SK-N-SH treated with all-trans-retinoic acid at 6 μM for 48 hours (cell line): ENCODE data around the gene IKZF1.

ENCODE experiments used
- ATAC-seq: fragments of 200-7000 bp; cut with Tn5 transposase; 3 replicates; pipeline ENCODE4 v1.9.1; 2020; ENCODE audit warnings: mild to moderate bottlenecking, moderate library complexity
- BACH2 ChIP-seq: fragments of 250-450 bp; sonication (Bioruptor Pico); IDR thresholded peaks from 2 replicates; pipeline ENCODE4 v1.9.0; 2021; ENCODE audit warnings: mild to moderate bottlenecking, borderline replicate concordance
- CSDC2 ChIP-seq: fragments of 250-450 bp; sonication (Bioruptor Pico); IDR thresholded peaks from 2 replicates; pipeline ENCODE4 v1.5.0; 2020; ENCODE audit warnings: mild to moderate bottlenecking, moderate library complexity
- ESRRG ChIP-seq: fragments of 250-450 bp; sonication (Bioruptor Pico); IDR thresholded peaks from 2 replicates; pipeline ENCODE4 v1.6.1; 2021; ENCODE audit warnings: mild to moderate bottlenecking
- GLIS3 ChIP-seq: fragments of 250-450 bp; sonication (Bioruptor Pico); IDR thresholded peaks from 2 replicates; pipeline ENCODE4 v1.5.0; 2020; ENCODE audit warnings: mild to moderate bottlenecking, moderate library complexity
- ISL1 ChIP-seq: fragments of 250-450 bp; sonication (Bioruptor Pico); IDR thresholded peaks from 2 replicates; pipeline ENCODE4 v2.1.2; 2022; ENCODE audit warnings: mild to moderate bottlenecking, moderate library complexity
- OSR1 ChIP-seq: fragments of 250-450 bp; sonication (Bioruptor Pico); IDR thresholded peaks from 2 replicates; pipeline ENCODE4 v1.8.0; 2022; ENCODE audit warnings: moderate library complexity, mild to moderate bottlenecking, inconsistent platforms
- PPARA ChIP-seq: fragments of 250-450 bp; sonication (Bioruptor Pico); IDR thresholded peaks from 2 replicates; pipeline ENCODE4 v1.5.0; 2020; ENCODE audit warnings: mild to moderate bottlenecking, borderline replicate concordance
- RARB ChIP-seq: fragments of 250-450 bp; sonication (Bioruptor Pico); IDR thresholded peaks from 2 replicates; pipeline ENCODE4 v1.8.0; 2021; ENCODE audit warnings: mild to moderate bottlenecking, moderate library complexity
- SNAI2 ChIP-seq: fragments of 250-450 bp; sonication (Bioruptor Pico); IDR thresholded peaks from 2 replicates; pipeline ENCODE4 v1.5.0; 2020; ENCODE audit warnings: mild to moderate bottlenecking, moderate library complexity
- TCF4 ChIP-seq: fragments of 250-450 bp; sonication (Bioruptor Pico); IDR thresholded peaks from 2 replicates; pipeline ENCODE4 v1.8.0; 2021; ENCODE audit warnings: mild to moderate bottlenecking, moderate library complexity, borderline replicate concordance
- TOX ChIP-seq: fragments of 250-450 bp; sonication (Bioruptor Pico); IDR thresholded peaks from 2 replicates; pipeline ENCODE4 v1.8.0; 2021; ENCODE audit warnings: mild to moderate bottlenecking, moderate library complexity, borderline replicate concordance
- ZC3H10 ChIP-seq: fragments of 250-450 bp; sonication (Bioruptor Pico); IDR thresholded peaks from 2 replicates; pipeline ENCODE4 v1.5.1; 2021; ENCODE audit warnings: mild to moderate bottlenecking, moderate library complexity
- ZFP3 ChIP-seq: fragments of 250-450 bp; sonication (Bioruptor Pico); IDR thresholded peaks from 2 replicates; pipeline ENCODE4 v1.5.0; 2020; ENCODE audit warnings: mild to moderate bottlenecking, moderate library complexity
- ZFP30 ChIP-seq: fragments of 450-650 bp; formaldehyde crosslinking; IDR thresholded peaks from 2 replicates; pipeline ENCODE4 v1.5.0; 2022; ENCODE audit warnings: mild to moderate bottlenecking, moderate library complexity
- ZNF565 ChIP-seq: fragments of 450-650 bp; formaldehyde crosslinking; conservative IDR thresholded peaks from 2 replicates; pipeline ENCODE4 v1.5.0; 2020; ENCODE audit warnings: low read depth, mild to moderate bottlenecking, moderate library complexity
- ZNF70 ChIP-seq: fragments of 450-650 bp; formaldehyde crosslinking; IDR thresholded peaks from 2 replicates; pipeline ENCODE4 v1.5.0; 2020; ENCODE audit warnings: mild to moderate bottlenecking, moderate library complexity
- ZNF8 ChIP-seq: fragments of 450-650 bp; formaldehyde crosslinking; IDR thresholded peaks from 2 replicates; pipeline ENCODE4 v1.5.0; 2020; ENCODE audit warnings: mild to moderate bottlenecking, moderate library complexity
- TF ChIP-seq, protein P1 (sequence below): fragments of 250-450 bp; sonication (Bioruptor Pico); IDR thresholded peaks from 2 replicates; pipeline ENCODE4 v1.5.1; 2020; ENCODE audit warnings: low read depth, mild to moderate bottlenecking, moderate library complexity
- TF ChIP-seq, protein P2 (sequence below): fragments of 250-450 bp; sonication (Bioruptor Pico); IDR thresholded peaks from 2 replicates; pipeline ENCODE4 v1.8.0; 2020; ENCODE audit warnings: mild to moderate bottlenecking, moderate library complexity, borderline replicate concordance
- TF ChIP-seq, protein P3 (sequence below): fragments of 250-450 bp; sonication (Bioruptor Pico); IDR thresholded peaks from 2 replicates; pipeline ENCODE4 v1.5.1; 2021; ENCODE audit warnings: mild to moderate bottlenecking, moderate library complexity
- TF ChIP-seq, protein P4 (sequence below): fragments of 250-450 bp; sonication (Bioruptor Pico); IDR thresholded peaks from 2 replicates; pipeline ENCODE4 v1.5.0; 2020; ENCODE audit warnings: mild to moderate bottlenecking, moderate library complexity
- TF ChIP-seq, protein P5 (sequence below): fragments of 250-450 bp; sonication (Bioruptor Pico); IDR thresholded peaks from 2 replicates; pipeline ENCODE4 v1.8.0; 2021; ENCODE audit warnings: low read depth, mild to moderate bottlenecking, moderate library complexity, borderline replicate concordance

The IKZF1 gene

DNA sequence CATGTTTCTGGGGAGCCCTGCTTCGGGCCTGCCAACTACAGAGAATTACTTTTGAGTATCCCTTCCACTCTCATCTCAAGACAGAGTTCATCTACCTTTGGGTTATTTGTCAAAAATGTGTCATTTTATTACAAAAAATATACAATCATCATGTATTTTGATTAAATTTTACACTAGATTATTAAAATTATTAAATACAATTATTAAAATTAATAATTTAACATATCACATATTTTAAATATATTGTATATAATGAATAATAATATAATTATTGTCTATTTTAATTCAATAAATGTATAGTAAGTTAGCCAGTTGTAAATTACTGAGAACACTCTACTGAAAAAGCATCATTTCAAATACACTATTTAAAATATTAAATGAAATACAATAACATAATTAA, 94.7 kb downstream of the IKZF1 start:
- TF ChIP-seq, protein P1, sequence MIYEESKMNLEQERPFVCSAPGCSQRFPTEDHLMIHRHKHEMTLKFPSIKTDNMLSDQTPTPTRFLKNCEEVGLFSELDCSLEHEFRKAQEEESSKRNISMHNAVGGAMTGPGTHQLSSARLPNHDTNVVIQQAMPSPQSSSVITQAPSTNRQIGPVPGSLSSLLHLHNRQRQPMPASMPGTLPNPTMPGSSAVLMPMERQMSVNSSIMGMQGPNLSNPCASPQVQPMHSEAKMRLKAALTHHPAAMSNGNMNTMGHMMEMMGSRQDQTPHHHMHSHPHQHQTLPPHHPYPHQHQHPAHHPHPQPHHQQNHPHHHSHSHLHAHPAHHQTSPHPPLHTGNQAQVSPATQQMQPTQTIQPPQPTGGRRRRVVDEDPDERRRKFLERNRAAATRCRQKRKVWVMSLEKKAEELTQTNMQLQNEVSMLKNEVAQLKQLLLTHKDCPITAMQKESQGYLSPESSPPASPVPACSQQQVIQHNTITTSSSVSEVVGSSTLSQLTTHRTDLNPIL (CRISPR knock-in tag) = no peak
- TF ChIP-seq ESRRG = no peak
- TF ChIP-seq BACH2 (CRISPR knock-in tag) = no peak
- no peak for TF ChIP-seq TCF4 (CRISPR knock-in tag)
- TF ChIP-seq GLIS3 (CRISPR knock-in tag) = no peak
- TF ChIP-seq, protein P2, sequence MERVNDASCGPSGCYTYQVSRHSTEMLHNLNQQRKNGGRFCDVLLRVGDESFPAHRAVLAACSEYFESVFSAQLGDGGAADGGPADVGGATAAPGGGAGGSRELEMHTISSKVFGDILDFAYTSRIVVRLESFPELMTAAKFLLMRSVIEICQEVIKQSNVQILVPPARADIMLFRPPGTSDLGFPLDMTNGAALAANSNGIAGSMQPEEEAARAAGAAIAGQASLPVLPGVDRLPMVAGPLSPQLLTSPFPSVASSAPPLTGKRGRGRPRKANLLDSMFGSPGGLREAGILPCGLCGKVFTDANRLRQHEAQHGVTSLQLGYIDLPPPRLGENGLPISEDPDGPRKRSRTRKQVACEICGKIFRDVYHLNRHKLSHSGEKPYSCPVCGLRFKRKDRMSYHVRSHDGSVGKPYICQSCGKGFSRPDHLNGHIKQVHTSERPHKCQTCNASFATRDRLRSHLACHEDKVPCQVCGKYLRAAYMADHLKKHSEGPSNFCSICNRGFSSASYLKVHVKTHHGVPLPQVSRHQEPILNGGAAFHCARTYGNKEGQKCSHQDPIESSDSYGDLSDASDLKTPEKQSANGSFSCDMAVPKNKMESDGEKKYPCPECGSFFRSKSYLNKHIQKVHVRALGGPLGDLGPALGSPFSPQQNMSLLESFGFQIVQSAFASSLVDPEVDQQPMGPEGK (CRISPR knock-in tag) = no peak
- TF ChIP-seq, protein P3, sequence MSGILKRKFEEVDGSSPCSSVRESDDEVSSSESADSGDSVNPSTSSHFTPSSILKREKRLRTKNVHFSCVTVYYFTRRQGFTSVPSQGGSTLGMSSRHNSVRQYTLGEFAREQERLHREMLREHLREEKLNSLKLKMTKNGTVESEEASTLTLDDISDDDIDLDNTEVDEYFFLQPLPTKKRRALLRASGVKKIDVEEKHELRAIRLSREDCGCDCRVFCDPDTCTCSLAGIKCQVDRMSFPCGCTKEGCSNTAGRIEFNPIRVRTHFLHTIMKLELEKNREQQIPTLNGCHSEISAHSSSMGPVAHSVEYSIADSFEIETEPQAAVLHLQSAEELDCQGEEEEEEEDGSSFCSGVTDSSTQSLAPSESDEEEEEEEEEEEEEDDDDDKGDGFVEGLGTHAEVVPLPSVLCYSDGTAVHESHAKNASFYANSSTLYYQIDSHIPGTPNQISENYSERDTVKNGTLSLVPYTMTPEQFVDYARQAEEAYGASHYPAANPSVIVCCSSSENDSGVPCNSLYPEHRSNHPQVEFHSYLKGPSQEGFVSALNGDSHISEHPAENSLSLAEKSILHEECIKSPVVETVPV (CRISPR knock-in tag) = no peak
- ATAC-seq = no peak

DNA sequence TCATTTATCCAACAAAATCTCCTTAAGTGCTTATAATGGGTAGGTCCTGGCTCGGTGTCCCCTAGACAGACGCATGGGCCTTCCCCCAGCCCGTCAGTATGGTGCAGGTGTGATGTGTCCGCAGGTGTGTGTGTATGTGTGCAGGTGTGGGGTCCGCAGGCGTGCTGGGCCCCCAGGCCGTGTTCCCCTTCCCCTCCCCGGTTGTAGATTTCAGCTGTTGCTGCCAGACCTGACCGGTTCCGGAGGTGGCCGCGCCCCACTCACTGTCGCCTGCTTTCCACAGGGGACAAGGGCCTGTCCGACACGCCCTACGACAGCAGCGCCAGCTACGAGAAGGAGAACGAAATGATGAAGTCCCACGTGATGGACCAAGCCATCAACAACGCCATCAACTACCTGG, 95.1 kb downstream of the IKZF1 start:
- ATAC-seq = no peak
- TF ChIP-seq GLIS3 (CRISPR knock-in tag) (no peak), ZNF565 (no peak), ZFP3 (CRISPR knock-in tag) (no peak), ZFP30 (CRISPR knock-in tag) (no peak), ZC3H10 (CRISPR knock-in tag) (no peak), TCF4 (CRISPR knock-in tag) (no peak), SNAI2 (no peak), BACH2 (CRISPR knock-in tag) (no peak), PPARA (no peak), TOX (CRISPR knock-in tag) (no peak), RARB (CRISPR knock-in tag) (no peak), ZNF70 (no peak)
- TF ChIP-seq, protein P2 (CRISPR knock-in tag) = no peak
- TF ChIP-seq, protein P3 (CRISPR knock-in tag) = no peak
- TF ChIP-seq, all 23 proteins: peak for 0

DNA sequence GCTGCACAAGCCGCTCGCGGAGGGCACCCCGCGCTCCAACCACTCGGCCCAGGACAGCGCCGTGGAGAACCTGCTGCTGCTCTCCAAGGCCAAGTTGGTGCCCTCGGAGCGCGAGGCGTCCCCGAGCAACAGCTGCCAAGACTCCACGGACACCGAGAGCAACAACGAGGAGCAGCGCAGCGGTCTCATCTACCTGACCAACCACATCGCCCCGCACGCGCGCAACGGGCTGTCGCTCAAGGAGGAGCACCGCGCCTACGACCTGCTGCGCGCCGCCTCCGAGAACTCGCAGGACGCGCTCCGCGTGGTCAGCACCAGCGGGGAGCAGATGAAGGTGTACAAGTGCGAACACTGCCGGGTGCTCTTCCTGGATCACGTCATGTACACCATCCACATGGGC, 95.6 kb downstream of the IKZF1 start:
- ATAC-seq = no peak; the same call in 2 of the 3 replicates
- TF ChIP-seq TOX (CRISPR knock-in tag) (no peak), TCF4 (CRISPR knock-in tag) (no peak), RARB (CRISPR knock-in tag) (no peak), OSR1 (CRISPR knock-in tag) (no peak), CSDC2 (CRISPR knock-in tag) (no peak), ZNF8 (CRISPR knock-in tag) (no peak), ZNF565 (no peak), ZC3H10 (CRISPR knock-in tag) (no peak), ZFP30 (CRISPR knock-in tag) (no peak), GLIS3 (CRISPR knock-in tag) (no peak), ESRRG (no peak), ISL1 (no peak), SNAI2 (no peak)
- TF ChIP-seq, protein P4, sequence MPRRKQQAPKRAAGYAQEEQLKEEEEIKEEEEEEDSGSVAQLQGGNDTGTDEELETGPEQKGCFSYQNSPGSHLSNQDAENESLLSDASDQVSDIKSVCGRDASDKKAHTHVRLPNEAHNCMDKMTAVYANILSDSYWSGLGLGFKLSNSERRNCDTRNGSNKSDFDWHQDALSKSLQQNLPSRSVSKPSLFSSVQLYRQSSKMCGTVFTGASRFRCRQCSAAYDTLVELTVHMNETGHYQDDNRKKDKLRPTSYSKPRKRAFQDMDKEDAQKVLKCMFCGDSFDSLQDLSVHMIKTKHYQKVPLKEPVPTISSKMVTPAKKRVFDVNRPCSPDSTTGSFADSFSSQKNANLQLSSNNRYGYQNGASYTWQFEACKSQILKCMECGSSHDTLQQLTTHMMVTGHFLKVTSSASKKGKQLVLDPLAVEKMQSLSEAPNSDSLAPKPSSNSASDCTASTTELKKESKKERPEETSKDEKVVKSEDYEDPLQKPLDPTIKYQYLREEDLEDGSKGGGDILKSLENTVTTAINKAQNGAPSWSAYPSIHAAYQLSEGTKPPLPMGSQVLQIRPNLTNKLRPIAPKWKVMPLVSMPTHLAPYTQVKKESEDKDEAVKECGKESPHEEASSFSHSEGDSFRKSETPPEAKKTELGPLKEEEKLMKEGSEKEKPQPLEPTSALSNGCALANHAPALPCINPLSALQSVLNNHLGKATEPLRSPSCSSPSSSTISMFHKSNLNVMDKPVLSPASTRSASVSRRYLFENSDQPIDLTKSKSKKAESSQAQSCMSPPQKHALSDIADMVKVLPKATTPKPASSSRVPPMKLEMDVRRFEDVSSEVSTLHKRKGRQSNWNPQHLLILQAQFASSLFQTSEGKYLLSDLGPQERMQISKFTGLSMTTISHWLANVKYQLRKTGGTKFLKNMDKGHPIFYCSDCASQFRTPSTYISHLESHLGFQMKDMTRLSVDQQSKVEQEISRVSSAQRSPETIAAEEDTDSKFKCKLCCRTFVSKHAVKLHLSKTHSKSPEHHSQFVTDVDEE = no peak
- TF ChIP-seq, protein P5, sequence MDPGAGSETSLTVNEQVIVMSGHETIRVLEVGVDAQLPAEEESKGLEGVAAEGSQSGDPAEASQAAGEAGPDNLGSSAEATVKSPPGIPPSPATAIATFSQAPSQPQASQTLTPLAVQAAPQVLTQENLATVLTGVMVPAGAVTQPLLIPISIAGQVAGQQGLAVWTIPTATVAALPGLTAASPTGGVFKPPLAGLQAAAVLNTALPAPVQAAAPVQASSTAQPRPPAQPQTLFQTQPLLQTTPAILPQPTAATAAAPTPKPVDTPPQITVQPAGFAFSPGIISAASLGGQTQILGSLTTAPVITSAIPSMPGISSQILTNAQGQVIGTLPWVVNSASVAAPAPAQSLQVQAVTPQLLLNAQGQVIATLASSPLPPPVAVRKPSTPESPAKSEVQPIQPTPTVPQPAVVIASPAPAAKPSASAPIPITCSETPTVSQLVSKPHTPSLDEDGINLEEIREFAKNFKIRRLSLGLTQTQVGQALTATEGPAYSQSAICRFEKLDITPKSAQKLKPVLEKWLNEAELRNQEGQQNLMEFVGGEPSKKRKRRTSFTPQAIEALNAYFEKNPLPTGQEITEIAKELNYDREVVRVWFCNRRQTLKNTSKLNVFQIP = no peak
- TF ChIP-seq, protein P2 (CRISPR knock-in tag) = no peak
- TF ChIP-seq, all 23 proteins: peak for 0
